B cell (primary cell): Measurements from ENCODE around the gene HDDC3.

Experiments used
- EZH2 ChIP-seq: IDR thresholded peaks from 2 replicates; pipeline ENCODE4 v1.6.1; 2012; ENCODE audit warnings: borderline replicate concordance, low read depth, mild to moderate bottlenecking, moderate library complexity, low read length; ENCODE audit not compliant: insufficient read depth, poor library complexity, severe bottlenecking
- TF ChIP-seq, protein P1 (sequence below): fragments of 200-600 bp; IDR thresholded peaks from one replicate; pipeline ENCODE4 v1.8.0; 2022; ENCODE audit warnings: antibody characterized with exemption, mild to moderate bottlenecking

DNA sequence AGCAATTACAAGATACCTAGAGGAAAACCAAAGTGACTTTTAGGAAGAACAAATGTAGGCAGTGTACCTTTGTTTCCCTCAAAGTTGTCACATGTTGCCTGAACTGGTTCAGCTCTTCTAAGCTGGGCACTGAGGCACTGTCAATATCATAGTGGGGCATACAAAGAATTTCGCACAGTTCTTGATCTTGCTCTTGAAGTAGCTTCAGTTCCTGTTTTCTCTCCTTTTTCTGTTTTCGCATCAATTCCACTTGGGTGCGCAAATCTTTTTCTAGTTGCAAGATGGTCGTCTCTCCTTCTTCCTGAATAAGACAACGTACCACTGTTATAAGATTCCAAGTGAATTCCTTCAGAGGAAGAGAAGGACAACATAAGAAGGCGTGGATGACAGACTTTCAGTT, 49.3 kb upstream of the HDDC3 start:
- TF ChIP-seq, protein P1, sequence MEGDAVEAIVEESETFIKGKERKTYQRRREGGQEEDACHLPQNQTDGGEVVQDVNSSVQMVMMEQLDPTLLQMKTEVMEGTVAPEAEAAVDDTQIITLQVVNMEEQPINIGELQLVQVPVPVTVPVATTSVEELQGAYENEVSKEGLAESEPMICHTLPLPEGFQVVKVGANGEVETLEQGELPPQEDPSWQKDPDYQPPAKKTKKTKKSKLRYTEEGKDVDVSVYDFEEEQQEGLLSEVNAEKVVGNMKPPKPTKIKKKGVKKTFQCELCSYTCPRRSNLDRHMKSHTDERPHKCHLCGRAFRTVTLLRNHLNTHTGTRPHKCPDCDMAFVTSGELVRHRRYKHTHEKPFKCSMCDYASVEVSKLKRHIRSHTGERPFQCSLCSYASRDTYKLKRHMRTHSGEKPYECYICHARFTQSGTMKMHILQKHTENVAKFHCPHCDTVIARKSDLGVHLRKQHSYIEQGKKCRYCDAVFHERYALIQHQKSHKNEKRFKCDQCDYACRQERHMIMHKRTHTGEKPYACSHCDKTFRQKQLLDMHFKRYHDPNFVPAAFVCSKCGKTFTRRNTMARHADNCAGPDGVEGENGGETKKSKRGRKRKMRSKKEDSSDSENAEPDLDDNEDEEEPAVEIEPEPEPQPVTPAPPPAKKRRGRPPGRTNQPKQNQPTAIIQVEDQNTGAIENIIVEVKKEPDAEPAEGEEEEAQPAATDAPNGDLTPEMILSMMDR, result peak; percentile 10
- TF ChIP-seq EZH2, result no peak
